GM18867 (cell line): Measurements from ENCODE around the gene TRANK1.
"Not testable (repeated sequence)": the region's sequence is repeated elsewhere in the genome, so short reads cannot be mapped to it uniquely, and the experiment has no call there.

Experiments
- ATAC-seq: cut with Tn5 transposase; IDR thresholded peaks from one replicate; pipeline ENCODE4 v1.9.1; 2021; ENCODE audit warnings: mild to moderate bottlenecking, moderate library complexity; ENCODE audit not compliant: unreplicated experiment

The TRANK1 gene

DNA sequence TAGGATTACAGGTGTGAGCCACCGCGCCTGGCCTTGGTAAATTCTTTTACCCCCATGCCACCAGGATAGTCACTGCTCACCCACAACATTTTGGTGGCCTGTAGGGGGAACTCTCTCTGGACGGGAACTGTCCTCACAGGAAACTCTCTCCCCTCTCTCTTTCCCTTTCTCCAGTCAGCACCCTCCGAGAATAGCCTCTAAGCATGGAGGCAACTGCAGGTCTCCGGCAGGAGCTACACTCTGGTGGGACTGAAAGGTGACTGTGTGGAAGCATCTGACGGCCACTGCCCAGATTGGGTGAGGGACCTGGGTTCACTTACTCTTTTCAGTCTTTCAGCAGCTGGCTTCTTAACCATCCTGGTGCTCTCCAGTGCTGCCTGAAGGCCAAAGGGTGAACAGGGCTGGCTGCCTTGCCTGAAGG is 21.3 kb downstream of the TRANK1 start:
- ATAC-seq, result no peak

GRCh38 chr3:36920884-36921567 is 23.8 kb downstream of the TRANK1 start:
- no peak for ATAC-seq

GRCh38 chr3:36919439-36920160 is 25.3 kb downstream of the TRANK1 start:
- no peak for ATAC-seq

GRCh38 chr3:36918050-36918449 is 26.8 kb downstream of the TRANK1 start:
- ATAC-seq, result peak; percentile 87

DNA sequence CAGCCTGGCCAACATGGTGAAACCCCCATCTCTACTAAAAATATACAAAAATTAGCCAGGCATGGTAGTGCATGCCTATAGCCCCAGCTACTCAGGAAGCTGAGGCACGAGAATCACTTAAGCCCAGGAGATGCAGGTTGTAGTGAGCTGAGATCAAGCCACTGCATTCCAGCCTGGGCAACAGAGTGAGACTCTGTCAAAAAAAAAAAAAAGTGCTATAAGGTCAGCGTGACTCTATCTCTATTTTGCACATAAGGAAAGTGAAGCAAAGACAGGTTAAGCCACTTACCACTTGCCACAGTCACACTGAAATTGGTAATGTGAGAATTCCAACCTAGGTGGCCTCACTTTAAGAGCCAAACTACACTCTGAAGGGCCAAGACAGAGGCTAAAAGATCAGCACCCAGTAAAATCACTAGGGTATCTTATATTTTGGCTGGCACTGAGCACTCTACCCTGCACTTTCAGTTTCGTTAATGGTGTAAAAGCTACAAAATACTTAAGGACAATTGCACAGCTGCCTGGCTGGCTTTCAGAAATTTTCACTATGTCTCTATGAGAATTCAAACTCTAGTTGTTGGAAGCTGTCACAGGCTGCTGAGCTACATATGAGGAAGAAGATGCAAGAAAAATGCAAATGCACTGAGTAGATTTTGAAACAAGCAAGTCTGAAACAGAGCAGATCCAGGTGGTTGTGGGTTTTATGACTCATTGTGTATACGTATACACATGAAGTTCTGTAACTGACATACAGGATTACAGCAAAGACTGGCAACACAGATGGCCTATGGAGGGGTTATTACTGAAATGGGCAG is 32.7 kb downstream of the TRANK1 start:
- peak; percentile 90 for ATAC-seq

DNA sequence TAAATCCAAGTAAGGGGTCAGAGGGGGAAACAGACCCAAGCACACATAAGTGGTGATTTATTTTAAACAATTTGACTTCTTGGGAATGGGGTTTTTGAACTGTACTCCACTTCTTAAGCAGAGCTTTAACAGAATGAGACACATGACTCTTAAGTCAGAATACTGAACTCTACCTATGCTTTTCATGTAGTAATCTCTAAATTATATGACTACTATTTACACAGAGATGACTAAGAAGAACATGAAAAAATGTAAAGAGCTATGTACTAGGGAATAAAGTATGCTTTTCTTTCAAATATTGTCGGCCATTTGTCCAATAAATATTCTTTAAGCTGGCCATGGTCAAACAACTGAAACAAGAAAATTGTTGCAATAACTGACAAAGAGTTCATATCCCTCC is 35.2 kb downstream of the TRANK1 start:
- ATAC-seq, result no peak

DNA sequence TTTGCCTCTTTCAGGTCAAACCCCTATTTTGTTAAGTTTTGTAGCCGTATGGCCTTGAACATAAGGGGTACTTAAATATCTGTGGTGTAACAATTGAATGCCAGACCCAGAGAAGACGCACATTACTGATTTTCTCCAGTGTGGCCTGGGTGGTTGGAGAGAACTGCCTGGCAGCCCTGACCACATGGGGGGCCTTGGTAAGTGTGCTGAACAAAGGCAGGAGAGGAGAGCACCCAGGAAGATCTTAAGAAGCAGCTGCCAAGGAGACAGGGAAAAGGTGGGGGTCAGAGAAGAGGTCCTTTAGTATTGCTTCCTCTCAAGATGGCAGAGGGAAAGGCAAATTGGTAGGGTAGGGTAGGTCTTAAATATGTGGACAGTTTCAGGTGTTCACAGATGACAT is 35.7 kb downstream of the TRANK1 start:
- no peak for ATAC-seq

- ATAC-seq, result no peak
Measured at GRCh38 chr3:36908647-36909180, 36.1 kb downstream of the TRANK1 start.

- ATAC-seq, result peak; percentile 32
Measured at GRCh38 chr3:36907911-36908646, 36.8 kb downstream of the TRANK1 start.

- ATAC-seq, result no peak
Measured at GRCh38 chr3:36906504-36907149, 38.2 kb downstream of the TRANK1 start.

GRCh38 chr3:36905545-36905944 is 39.3 kb downstream of the TRANK1 start:
- no peak for ATAC-seq

DNA sequence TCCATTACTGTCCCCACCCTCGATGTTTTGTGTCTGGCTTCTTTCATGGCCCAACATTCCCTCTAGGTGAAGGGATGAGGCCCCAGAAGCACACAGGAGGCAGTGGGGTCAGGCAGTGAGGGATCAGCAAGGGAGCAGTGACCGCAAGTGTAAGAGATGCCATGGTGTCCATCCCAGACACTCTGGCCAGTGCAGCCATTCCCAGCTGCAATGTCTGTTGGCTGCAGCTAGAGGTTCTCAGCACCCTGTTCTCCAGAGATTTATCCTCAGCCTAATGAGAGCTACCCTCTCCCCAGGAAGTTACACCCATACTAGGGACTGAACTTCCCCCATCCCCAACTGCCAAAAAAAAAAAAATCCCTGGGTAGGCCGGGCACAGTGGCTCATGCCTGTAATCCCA is 40.2 kb downstream of the TRANK1 start:
- ATAC-seq, result no peak

DNA sequence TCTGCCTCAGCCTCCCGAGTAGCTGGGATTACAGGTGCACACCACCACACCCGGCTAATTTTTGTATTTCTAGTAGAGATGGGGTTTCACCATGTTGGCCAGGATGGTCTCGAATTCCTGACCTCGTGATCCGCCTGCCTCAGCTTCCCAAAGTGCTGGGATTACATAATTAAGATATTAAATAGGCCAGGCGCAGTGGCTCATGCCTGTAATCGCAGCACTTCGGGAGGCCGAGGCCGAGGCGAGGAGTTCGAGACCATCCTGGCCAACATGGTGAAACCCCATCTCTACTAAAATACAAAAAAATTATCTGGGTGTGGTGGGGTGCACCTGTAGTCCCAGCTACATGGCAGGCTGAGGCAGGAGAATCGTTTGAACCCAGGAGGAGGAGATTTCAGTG is 40.8 kb downstream of the TRANK1 start:
- ATAC-seq, result not testable (repeated sequence)

GRCh38 chr3:36903119-36903882 is 41.6 kb downstream of the TRANK1 start:
- ATAC-seq, result no peak

- no peak for ATAC-seq
Measured at GRCh38 chr3:36901588-36901987, 43.3 kb downstream of the TRANK1 start.

GRCh38 chr3:36900474-36901443 is 44.1 kb downstream of the TRANK1 start:
- no peak for ATAC-seq

GRCh38 chr3:36895496-36896409 is 49.1 kb downstream of the TRANK1 start:
- no peak for ATAC-seq
